Measurements from ENCODE around the gene NPHS2. TPM values are rescaled to one million over a fixed set of nuclear protein-coding genes. Genes with fewer than 3 reads are reported as not detected.

Gene NPHS2
- total and polyA plus RNA-seq, 2 of the 4 experiments (the other 2 are of a cell fraction) = not detected

DNA sequence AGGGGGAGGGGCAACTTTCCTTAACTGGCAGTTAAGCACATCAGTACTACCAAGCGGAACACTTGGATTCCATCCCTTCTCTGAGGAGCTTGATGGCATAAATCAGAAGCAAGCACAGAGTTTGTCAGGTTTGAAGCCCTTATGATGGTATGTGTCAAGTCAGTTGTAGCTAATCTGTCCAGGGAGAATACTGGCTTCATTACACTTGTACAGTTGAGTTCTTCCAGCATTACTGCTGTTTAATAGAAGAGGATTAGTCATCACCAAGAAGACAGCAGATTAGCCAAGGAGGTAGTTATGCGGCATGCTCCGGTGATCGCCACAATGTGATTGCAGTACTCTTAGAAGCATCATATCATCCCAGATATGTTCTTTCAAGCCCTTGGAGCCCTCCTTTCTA is 13.8 kb upstream of the NPHS2 start:
- BruUV-seq (replicated peaks) = no TSS peak
- Histone ChIP-seq H4K20me1 (ENCODE audit: insufficient read depth, low read length) (no peaks in the 10 kb centered on the region), H3K23ac (ENCODE audit: low read depth, low read length) (no peak overlapping the region), H3K9me3 (ENCODE audit: control insufficient read depth, insufficient read depth, low read length) (peaks cover 2% of the 10 kb centered on the region; the same call in 1 of the 2 replicates), H2AK9ac (replicated peaks; ENCODE audit: low read depth, low read length, poor library complexity) (no peak overlapping the region), H3K9ac (ENCODE audit: low read depth, low read length) (no peak overlapping the region), H4K5ac (ENCODE audit: low read depth, low read length) (no peak overlapping the region), H2BK15ac (ENCODE audit: low read depth, low read length) (no peak overlapping the region), H2AK5ac (ENCODE audit: low read depth, low read length) (no peak overlapping the region), H3K56ac (ENCODE audit: extremely low read depth, insufficient read depth, low read length) (no peak overlapping the region), H3K9me1 (ENCODE audit: insufficient read depth, low read length) (no peaks in the 10 kb centered on the region), H4K8ac (ENCODE audit: low read depth in 2 of 2, low read length in 2 of 2) (no peak overlapping the region), H3K18ac (ENCODE audit: low read depth, low read length) (no peak overlapping the region), H4K91ac (ENCODE audit: insufficient read depth, low read depth, low read length) (no peak overlapping the region), H3K27ac (ENCODE audit: insufficient read depth, low read length) (no peak overlapping the region), H2BK5ac (ENCODE audit: low read depth, low read length, poor library complexity, severe bottlenecking) (no peak overlapping the region), H3K4me1 (ENCODE audit: control insufficient read depth, insufficient read depth, low read length) (no peaks in the 10 kb centered on the region), H3K14ac (replicated peaks; ENCODE audit: low read depth, low read length) (no peak overlapping the region), H2BK120ac (ENCODE audit: low read depth, low read length) (no peak overlapping the region), H3K4ac (ENCODE audit: low read depth, low read length) (no peak overlapping the region), H2BK20ac (ENCODE audit: low read depth, low read length) (no peak overlapping the region), H3K79me1 (ENCODE audit: low read depth in 1 of 2, low read length in 2 of 2) (no peaks in the 10 kb centered on the region), H3K27me3 (ENCODE audit: control insufficient read depth, insufficient read depth, low read length) (peaks cover 36% of the 10 kb centered on the region), H2AFZ (replicated peaks; ENCODE audit: low read length, poor library complexity) (no peak overlapping the region), H3K4me2 (ENCODE audit: low read depth, low read length) (no peak overlapping the region), H3K4me3 (ENCODE audit: insufficient read depth, low read depth, low read length) (no peak overlapping the region), H3K36me3 (ENCODE audit: control insufficient read depth, insufficient read depth, low read length) (no peaks in the 10 kb centered on the region)
- dilution Hi-C loops (cut with HindIII; ENCODE audit: low sequenced_read_pairs, unreplicated experiment) = no loop called here
- intact Hi-C loops (cut with micrococcal nuclease) = no loop called here
- POLR2A ChIA-PET (ENCODE audit: unreplicated experiment) = no interaction called here
- no peak for ATAC-seq (ENCODE audit: low read depth)
- no peak for DNase-seq
- WGBS, 2 experiments (ENCODE audit: extremely low coverage in 2 of 2, insufficient read length in 1 of 2) = no CpG with 5 or more reads among the region's 4 CpGs
- CTCF ChIA-PET = no interaction called here
- TF ChIP-seq CHD1 (IDR thresholded peaks at IDR 0.05; ENCODE audit: low read depth, low read length) (no peak), SMC3 (IDR thresholded peaks at IDR 0.05; ENCODE audit: low read depth, low read length) (no peak), MAFK (IDR thresholded peaks at IDR 0.05; ENCODE audit: low read depth, low read length) (no peak), RFX5 (IDR thresholded peaks at IDR 0.05; ENCODE audit: low read depth, low read length) (no peak), CEBPB (IDR thresholded peaks at IDR 0.05; ENCODE audit: low read depth, low read length) (no peak), MAZ (IDR thresholded peaks at IDR 0.05; ENCODE audit: borderline replicate concordance, low read depth, low read length) (no peak), RAD21 (IDR thresholded peaks at IDR 0.05; ENCODE audit: low read length) (no peak), POLR2A (IDR thresholded peaks at IDR 0.05; ENCODE audit: low read depth, low read length) (no peak), FOS (IDR thresholded peaks at IDR 0.05; ENCODE audit: low read depth, low read length) (no peak), MXI1 (IDR thresholded peaks at IDR 0.05; ENCODE audit: borderline replicate concordance, low read depth, low read length) (no peak), RCOR1 (IDR thresholded peaks at IDR 0.05; ENCODE audit: insufficient replicate concordance, low read length) (no peak), BHLHE40 (IDR thresholded peaks at IDR 0.05; ENCODE audit: low read depth, low read length) (no peak), NFE2L2 (IDR thresholded peaks at IDR 0.05; ENCODE audit: low read depth, low read length) (no peak)
- TF ChIP-seq, protein P1, sequence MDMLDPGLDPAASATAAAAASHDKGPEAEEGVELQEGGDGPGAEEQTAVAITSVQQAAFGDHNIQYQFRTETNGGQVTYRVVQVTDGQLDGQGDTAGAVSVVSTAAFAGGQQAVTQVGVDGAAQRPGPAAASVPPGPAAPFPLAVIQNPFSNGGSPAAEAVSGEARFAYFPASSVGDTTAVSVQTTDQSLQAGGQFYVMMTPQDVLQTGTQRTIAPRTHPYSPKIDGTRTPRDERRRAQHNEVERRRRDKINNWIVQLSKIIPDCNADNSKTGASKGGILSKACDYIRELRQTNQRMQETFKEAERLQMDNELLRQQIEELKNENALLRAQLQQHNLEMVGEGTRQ (IDR thresholded peaks at IDR 0.05; ENCODE audit: low read depth, low read length) = no peak
- TF ChIP-seq, protein P2, sequence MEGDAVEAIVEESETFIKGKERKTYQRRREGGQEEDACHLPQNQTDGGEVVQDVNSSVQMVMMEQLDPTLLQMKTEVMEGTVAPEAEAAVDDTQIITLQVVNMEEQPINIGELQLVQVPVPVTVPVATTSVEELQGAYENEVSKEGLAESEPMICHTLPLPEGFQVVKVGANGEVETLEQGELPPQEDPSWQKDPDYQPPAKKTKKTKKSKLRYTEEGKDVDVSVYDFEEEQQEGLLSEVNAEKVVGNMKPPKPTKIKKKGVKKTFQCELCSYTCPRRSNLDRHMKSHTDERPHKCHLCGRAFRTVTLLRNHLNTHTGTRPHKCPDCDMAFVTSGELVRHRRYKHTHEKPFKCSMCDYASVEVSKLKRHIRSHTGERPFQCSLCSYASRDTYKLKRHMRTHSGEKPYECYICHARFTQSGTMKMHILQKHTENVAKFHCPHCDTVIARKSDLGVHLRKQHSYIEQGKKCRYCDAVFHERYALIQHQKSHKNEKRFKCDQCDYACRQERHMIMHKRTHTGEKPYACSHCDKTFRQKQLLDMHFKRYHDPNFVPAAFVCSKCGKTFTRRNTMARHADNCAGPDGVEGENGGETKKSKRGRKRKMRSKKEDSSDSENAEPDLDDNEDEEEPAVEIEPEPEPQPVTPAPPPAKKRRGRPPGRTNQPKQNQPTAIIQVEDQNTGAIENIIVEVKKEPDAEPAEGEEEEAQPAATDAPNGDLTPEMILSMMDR (conservative IDR thresholded peaks at IDR 0.05; ENCODE audit: low read depth, low read length) = no peak
- in situ Hi-C loops (cut with MboI; ENCODE audit: low sequenced_read_pairs) = loop anchor here (25.0 kb wide), 1 partner anchor 327 kb away; no protein-coding TSS in a partner anchor

Measured in IMR-90 (cell line).